ENCODE data around the gene SORBS1.

Gene SORBS1

DNA sequence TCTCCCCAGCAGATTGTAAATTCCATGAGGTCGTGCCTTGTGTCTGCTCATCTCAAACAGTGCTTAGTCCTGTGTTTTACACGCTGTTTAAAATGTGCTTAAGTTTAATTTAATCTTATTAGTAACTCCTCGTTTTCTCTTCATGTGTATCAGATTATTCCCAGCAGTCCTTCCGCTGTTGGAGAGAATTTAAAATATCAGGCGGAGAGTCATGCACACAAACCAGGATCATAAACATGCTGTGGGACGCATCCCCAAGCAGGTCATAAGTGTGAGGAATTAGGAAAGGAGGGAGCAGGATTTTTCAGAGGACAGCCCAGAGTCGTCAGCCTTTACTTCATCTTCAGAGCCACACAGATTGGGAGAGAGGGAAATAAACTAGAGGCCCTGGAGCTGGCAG, 4.2 kb upstream of the SORBS1 start:
- DNase-seq (ENCODE audit: low spot score) = no peak

DNA sequence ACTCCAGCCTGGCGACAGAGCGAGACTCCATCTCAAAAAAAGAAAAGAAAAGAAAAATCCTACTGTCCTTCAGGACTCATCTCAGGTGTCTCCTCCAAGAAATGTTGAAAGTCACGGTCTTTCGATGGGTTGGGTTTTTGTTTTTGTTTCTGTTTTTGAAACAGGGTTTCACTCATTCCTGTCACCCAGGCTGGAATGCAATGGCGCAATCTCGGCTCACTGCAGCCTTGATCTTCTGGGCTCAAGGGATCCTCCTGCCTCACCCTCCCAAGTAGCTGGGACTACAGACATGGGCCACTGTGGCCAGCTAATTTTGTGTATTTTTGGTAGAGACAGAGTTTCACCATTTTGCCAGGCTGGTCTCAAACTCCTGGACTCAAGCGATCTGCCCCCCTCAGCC, 3.1 kb upstream of the SORBS1 start:
- DNase-seq (ENCODE audit: low spot score) = no peak

DNA sequence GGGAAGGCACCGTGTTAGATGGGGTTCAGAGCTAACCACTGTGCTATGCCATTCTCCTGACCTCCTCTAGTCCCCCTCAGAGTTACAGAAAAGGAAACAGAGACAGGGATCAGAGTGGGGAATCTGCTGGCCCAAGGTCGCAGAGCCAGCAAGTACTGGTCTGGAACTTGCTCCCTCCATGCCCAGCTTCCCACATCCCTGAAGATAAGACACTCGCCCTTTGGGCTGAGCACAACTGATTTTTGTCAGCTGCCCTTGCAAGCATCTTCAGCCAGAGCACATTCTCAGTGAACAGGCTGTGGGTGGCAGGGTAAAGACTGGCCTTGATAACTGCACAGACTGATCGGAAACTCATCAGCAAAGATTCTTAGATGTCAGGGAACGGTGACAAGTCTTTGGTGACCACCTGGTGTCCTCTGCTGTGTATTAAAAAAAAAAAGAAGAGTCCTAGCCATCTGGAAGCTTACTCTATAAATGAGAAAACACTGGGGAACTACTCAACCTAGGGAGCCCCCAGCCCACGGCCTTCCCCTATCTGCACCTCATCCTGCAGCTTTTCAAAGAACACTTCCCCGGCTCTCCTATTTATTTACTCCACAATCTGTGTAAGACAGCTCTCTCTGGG, 1.3 kb upstream of the SORBS1 start:
- DNase-seq (ENCODE audit: low spot score) = no peak

DNA sequence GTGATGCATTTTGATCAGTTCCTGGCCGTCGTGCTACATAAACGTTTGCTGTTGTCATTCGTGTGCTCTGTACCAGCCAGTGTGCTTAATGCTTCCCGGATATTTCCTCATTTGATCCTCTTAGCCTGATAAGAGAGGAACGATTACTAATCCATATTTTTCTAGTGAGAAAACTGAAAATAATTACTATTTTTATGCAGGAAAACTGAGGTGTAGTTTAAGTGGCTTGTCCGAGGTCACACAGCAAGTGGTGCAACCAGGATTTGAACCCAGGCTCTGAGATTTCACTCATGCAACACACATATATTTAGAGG, 650 bp upstream of the SORBS1 start:
- DNase-seq (ENCODE audit: low spot score) = no peak

DNA sequence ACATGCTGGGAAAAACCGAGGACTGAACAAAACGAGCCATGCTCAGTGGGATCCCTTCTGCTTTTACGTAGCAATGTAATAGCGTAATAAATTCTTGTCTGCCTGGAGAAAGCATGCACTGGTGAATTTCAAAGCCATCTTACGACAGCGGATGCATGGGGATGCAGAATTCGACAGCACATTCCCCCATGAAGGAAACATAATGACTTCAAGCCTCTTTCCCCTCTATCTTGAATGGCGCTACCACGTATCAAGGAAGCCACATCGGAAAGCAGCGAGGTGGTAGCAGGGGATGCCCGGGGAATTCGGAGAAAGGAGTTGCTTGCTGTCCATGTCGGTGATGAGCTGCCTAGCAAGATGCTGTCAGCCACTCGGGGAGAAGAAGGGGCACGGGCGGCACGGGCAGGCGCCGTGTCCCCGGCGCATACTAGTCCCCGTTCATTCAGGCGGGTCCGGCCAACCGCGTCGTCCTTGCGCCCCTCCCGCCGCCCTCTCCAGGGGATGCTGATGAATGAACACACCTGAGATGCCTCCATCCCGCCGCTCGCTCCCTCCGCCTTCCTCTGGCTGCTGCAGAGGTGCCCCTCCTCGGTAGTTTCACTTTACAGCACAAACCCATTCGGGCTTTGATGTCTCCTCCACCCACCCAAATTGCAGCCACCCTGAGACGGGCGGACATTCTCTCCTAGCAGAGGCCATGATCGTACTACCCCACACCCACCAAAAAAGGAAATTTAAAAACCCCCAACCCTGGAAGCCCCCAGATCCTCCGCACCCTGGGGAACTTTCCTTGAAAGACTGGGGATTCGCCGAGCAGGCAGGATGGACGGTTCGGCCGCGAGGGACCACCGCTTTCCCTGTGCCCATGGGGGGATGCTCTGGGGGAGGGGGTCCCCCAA, 644 bp downstream of the SORBS1 start:
- DNase-seq (ENCODE audit: low spot score) = peak; percentile 21

DNA sequence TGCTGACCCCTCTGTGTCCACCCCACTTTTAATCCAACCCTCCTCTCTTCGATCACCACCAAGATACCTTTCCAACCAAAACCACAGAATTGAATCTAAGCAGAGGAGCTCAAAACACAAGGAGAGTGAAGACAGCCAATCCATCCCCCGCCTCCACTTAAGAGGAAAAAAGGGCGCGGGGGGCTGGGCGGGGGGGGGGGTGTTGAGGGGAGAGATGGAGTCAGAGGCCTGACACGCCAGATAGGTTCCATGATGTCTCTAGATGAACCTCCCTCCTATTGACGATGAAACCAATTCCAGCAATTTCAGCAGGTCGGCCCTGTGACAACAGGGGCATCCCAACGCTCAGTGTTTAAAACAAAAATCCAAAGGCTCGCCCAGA, 1.3 kb downstream of the SORBS1 start:
- DNase-seq (ENCODE audit: low spot score) = no peak

DNA sequence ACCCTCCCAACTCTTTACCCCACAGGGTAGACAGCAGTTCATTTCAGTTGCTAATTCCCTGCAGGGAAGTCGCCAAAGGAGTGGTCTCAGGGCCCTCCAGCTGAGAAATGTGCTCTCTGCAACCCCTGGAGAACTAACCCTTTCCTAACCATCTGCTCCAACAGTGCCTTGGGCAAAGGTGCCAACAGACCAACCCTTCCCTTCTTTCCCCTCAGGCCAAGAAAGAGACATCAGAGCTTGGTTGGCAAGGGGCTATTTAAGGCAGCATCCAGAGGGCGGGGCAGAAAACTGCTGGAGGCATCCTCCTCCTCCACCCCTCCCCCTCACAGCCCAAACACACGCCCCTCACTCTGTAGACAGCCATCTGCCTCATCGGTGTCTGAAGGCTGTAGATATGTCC, 1.7 kb downstream of the SORBS1 start:
- no peak for DNase-seq (ENCODE audit: low spot score)

DNA sequence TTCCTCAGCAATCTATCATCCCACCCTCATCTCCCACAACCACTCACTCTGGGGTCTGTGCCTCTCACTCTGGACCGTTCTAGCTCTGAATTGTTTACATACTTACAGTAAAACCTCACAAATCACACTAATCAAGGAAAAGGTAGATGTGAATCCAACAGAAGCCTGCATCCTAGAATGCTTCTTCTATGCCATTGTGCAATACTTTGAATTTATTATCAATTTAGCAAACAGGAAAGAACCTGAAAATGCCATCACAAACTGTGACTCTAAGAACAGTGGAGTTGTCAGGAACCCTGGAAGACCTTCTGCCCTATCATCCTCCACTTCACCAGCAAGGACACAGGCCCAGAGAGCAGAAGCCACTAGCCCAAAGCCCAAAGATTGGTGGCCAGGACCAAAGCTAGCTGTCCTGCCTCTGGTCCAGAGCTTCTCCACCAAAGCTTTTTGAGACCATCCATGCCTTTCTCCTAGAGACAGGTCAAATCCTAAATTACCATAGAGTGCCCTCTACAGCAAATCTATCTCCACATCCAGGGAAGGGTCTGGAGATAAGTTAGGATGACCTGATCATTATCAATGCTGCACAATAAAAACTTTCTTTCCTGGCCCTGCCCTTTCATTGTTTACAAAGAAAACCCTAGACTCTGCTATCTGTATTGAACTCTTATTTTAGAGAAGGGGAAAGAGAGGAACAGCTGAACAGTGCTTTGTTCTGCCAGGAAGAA, 2.4 kb downstream of the SORBS1 start:
- DNase-seq (ENCODE audit: low spot score) = no peak

DNA sequence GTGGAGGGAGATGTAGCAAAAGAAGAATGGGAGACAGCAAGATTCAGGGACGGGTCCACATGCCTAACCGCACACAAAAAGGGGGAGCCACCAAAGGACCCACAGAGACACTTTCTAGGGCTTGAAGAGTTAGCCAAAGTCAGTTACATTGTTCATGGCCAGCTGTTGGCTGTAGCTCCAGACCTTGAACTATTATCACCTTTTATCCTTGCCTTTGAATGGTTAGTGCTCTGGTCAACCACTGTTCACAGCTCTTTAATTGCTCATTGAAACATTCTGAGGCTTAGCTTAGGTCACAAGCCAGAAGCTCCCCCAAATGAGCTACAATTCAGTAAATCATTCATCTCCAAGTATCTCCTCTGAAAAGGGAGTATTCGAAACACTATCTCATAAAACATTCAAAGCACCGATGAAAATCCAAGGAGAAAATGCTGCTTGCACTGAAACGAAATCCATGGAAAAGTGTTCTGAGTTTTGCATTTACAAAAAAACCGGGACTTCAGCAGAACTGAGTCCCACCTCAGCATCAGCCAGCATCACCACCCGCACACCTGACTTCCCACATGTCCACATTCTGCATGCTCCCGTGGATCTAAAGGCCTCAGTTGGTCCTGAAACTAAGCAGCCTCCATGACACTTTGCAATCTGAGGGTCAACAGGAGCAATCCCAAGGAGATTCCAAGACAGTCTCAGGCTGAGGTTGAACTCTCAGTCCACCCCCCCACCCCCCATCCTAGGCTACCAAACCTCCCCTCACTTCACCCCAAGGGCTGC, 4.0 kb downstream of the SORBS1 start:
- DNase-seq (ENCODE audit: low spot score) = no peak

DNA sequence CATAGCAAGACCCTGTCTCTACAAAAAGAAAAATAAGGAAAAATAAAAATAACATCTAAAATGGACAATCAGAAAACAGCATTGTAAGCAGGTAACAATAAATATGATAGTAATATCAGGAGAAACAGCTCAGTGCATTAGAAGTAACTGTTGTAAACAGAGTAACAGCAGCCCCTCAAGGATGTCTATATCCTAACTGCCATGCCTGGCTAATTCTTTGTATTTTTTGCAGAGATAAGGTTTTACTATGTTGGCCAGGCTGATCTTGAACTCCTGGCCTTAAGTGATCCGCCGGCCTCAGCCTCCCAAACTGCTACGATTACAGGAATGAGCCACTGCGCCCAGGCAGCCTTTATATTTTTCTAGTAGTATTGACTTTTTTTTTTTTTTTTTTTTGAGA, 7.5 kb downstream of the SORBS1 start:
- DNase-seq (ENCODE audit: low spot score) = no peak

DNA sequence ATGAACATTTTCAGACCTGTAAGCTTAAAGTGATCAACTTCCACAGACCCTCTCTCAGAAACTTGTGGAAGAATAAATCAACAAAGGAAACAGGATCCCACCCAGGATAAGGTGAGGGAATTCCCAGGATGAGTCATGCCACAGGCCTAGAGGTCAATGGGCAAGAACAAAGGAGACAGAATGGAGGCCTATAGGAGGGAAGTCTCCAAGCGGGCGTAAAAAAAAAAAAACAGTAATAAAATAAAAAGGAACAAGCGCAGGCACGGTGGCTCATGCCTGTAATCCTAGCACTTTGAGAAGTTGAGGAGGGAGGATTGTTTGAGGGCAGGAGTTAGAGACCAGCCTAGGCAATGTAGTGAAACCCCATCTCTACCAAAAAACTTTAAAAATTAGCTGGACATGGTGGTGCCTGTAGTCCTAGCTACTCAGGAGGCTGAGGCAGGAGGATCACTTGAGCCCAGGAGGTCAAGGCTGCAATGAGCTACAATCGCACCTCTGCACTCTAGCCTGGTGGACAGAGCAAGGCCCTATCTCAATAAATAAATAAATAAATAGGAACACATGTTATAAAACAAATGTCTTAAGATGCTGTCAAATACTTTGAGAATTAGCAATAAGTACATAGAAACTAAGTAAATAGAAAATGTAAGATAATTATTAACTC, 8.4 kb downstream of the SORBS1 start:
- no peak for DNase-seq (ENCODE audit: low spot score)

DNA sequence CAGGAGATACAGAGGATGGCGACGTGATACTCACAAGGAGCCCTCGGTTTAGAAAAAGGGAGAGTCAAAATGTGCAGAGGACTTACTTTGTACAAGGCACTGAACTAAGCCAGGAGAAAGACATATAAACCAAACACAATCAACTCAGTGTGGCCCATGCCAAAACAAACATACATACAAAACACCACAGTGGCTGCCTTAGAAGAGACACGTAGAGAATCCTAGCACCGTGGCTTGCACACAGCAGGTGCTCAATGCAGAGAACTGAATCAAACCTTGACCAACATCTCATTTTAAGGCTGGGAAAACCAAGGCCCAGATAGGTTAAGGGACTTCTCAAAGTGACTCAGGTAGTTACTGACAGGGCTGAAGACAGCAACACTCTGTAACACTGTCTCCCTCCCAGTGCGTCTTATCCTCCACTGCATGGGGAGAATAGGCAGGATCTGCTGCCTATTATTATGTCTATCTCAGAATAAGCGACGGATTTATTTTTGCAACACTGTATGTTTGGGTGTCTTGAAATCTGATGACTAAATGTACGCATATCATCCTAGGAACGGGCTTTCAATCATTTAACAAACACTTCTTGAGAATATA, 11.0 kb downstream of the SORBS1 start:
- no peak for DNase-seq (ENCODE audit: low spot score)

DNA sequence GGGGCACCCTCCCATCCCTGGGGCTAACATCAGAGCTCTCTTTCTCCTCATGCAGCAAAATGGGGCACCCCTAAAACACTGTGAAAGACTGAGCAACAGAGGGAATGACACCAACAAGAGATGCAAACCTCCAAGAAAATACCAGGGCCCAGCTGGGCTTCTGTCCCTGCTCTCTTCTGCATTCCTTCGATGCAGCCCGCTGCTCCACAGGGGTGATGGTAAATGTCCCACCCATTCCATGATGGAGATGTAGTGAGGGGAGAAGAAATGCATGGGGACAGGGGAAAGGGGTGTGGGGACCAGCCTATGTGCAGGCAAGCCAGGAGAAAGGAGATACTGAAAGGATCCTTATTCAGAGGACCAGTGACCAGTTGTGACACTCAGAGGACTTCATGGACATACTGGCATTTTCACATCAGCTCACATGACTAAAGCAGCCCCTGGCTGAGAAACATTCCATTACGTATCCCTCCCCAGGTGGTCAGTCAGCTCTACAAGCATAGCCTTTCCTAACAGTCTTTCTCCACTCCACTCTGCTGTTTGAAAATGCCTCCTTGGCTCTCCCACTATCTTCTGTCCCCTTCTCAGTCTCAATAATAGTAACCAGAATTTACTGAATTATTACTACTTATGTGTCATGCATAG, 13.3 kb downstream of the SORBS1 start:
- DNase-seq (ENCODE audit: low spot score) = no peak

DNA sequence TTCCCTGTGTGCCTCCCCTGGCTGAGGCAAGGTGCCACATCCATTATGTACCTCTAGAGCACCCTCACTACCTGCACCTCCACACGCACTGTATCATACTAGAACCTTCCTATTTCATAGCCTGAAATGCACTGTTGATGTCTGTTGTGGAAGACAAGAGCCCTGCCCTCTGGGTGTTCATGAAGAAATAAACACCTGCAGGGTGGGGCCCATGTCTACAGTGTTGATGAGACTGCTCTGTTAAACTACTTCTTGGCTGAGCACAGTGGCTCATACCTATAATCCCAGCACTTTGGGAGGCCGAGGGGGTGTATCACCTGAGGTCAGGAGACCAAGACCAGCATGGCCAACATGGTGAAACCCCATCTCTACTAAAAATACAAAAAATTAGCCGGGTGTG, 14.0 kb downstream of the SORBS1 start:
- DNase-seq (ENCODE audit: low spot score) = no peak

DNA sequence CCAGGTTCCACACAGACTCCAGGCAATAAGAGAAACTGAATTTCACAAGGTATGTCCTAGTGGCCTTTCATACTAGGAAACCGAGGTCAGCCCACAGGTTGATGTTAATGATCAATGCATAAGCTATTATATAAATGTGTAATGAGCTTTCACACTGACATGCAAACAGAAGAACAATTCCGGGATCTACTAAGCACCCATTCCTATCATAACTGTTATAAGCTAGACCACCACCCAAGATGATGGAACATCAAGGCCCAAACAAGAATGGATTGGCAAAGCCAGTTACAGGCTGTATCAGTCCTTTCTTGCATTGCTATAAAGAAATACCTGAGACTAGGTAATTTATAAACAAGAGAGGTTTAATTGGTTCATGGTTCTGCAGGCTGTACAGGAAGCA, 15.2 kb downstream of the SORBS1 start:
- DNase-seq (ENCODE audit: low spot score) = no peak

DNA sequence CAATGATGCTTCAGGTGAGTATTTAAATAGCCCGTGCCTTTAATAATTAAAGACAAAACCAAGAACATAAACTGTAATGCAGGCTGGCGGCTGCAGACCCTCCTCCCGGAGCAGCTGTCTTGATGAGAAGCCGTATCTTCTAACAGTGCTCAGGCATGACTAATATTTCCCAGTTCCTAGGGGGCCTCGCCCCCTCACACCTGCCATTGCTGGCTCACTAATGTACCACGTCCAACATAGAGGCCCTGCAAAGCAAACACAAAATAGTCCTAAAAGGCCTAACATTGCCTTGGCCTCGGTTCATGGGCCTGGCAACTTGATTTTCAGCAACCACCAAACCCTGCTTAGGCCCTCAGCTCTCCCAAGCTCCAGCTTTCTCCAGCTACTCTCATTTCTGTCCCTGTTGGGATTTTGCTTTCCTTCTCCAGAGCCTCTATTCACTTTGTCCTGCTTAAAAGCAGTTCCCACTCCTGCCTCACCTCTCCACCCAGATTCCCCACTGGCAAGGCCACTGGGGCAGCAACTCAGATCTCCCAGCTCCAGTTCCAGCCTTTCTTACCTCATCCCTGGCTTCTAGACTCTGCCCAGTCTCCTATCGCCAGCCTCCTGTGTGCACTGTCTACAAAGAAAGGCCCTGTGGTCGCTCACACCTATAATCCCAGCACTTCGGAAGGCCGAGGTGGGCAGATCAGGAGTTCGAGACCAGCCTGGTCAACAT, 16.2 kb downstream of the SORBS1 start:
- no peak for DNase-seq (ENCODE audit: low spot score)

DNA sequence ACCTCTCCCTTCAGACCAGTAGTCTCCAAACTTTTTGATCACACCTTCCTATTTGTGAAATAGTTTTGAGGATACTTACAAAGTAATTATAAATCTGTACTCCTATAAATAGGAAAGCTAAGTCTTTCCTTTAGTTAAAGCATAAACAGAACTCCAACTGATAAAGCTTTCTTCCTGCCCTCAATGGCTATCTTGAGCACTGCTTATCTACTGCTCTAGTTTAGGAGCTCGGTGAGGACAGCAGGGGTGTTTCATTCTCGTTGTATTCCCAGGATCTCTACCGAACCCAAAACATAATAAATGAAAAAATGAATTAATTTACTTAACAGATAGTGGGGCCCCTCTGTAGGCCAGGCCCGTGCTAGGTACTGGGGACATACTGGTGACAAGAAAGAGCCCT, 17.7 kb downstream of the SORBS1 start:
- no peak for DNase-seq (ENCODE audit: low spot score)

DNA sequence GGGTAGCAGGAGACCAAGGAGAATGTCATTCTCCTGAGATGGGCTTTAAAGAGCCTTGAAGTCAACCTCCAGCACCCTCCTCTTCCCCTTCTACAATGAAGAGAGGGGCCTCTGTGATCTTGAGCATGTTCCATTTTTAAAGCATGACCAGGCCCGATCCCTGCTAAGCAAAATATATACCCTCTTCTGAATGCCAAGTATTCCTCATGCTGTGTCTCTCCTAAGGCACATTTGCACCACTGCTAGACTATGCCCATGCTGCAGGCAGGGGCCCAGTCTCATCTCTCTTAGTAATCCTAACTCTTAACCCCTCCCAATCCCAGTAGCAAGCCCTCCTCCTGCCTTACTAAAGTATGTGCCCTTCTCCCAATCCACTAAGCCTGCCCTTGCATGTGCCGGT, 18.4 kb downstream of the SORBS1 start:
- no peak for DNase-seq (ENCODE audit: low spot score)

DNA sequence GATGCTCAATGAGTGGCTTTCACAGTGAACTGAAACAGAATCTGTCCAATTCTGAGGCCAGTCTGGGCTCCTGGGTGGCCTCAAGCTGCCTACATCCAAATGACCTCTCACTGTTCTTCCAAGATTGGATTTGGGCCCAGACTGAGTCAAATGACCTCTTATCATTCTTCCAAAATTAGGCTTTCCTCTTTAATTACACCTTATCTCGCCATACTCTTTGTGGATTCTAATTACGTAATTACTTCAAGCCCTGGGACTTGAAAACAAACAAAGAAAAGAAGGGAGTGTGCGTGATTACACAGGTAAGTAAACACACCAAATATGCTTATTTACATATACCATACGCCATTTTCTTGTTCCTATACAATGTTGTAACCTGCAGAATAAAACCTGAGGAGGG, 18.8 kb downstream of the SORBS1 start:
- DNase-seq (ENCODE audit: low spot score) = no peak

DNA sequence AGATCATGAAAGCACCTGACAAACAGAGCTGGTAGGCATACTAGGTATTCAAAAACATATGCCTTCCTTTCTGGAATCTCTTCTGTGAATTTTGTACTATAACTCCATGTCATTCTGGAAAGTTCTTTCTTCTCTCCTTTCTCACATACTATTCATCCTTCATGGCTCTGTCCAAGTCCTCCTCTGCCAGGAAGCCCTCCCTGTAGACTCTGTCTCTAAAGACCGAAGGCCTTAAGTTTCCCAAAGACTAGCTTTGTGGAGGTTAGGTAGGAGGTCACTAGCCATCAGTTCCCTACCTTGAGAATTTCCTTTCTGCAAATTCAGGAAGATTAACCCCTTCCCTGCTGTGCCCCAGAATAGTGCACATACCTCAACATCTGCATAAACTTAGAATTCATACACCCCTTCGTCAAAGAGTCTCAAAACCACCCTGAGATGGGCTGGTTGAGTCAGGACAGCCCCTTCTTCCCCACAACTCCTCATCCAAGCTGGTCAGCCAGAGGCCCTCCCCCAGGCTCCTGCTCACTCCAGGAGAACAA, 20.6 kb downstream of the SORBS1 start:
- no peak for DNase-seq (ENCODE audit: low spot score)
